H54 (cell line): ENCODE results near the gene HVCN1.

ENCODE experiments used
- DNase-seq: peaks from one replicate; pipeline ENCODE4 v3.0.0; 2011; ENCODE audit warnings: low spot score, mixed read lengths; ENCODE audit not compliant: insufficient read length
- FAIRE-seq: peaks from 3 replicates; lab custom pipeline; 2011; peaks lifted over from hg19 to GRCh38; lab: Jason Lieb, UNC
- POLR2A ChIP-seq: IDR thresholded peaks from 2 replicates; pipeline ENCODE4 v1.6.1; 2011; ENCODE audit warnings: low read depth, mild to moderate bottlenecking, low read length

The HVCN1 gene

DNA sequence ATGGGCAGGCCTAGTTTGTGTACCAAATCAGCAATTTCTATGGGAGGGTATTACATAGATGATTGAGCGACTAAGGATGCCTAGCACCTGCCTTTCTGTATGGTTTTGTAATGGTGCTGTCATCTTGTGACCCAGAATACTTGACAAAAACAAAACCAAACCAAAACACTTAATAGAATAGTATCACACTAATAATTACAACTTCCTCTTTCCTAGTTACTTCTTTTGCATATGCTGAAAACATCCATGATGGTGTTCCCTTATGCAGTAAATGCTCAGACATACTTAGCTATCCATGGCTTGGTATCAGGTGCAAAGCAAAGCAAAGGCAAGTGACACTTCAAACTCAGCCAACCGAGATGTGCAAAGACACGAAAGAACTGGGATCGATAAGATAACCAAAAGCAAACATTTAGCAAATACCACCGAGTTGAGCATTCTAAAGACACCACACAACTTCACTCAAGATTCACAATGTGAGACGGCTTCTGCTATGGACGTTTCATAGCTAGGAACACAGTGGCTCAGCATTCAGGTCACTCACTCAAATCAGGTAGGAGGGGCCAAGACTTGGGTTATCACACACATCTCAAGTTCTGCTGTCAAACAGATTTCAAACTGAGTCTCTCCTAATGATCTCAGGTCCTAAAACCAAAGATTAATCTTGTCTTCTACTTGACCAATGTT is 29.4 kb upstream of the HVCN1 start:
- DNase-seq (no peak), FAIRE-seq (no peak)
- no peak for TF ChIP-seq POLR2A

GRCh38 chr12:110717037-110717436 is 28.1 kb upstream of the HVCN1 start:
- DNase-seq (no peak), FAIRE-seq (no peak)

GRCh38 chr12:110708917-110709316 is 20.0 kb upstream of the HVCN1 start:
- FAIRE-seq (no peak), DNase-seq (no peak)
- no peak for TF ChIP-seq POLR2A

More at GRCh38 chr12:110717037-110717436, 28.1 kb upstream of the HVCN1 start:
- no peak for TF ChIP-seq POLR2A

- FAIRE-seq (no peak), DNase-seq (no peak)
- no peak for TF ChIP-seq POLR2A
Measured at GRCh38 chr12:110705309-110705708, 16.4 kb upstream of the HVCN1 start.

GRCh38 chr12:110704750-110705149 is 15.8 kb upstream of the HVCN1 start:
- TF ChIP-seq POLR2A, result no peak
- FAIRE-seq, result no peak
- DNase-seq, result no peak

GRCh38 chr12:110704231-110704630 is 15.3 kb upstream of the HVCN1 start:
- no peak for DNase-seq
- TF ChIP-seq POLR2A, result no peak
- FAIRE-seq, result no peak

DNA sequence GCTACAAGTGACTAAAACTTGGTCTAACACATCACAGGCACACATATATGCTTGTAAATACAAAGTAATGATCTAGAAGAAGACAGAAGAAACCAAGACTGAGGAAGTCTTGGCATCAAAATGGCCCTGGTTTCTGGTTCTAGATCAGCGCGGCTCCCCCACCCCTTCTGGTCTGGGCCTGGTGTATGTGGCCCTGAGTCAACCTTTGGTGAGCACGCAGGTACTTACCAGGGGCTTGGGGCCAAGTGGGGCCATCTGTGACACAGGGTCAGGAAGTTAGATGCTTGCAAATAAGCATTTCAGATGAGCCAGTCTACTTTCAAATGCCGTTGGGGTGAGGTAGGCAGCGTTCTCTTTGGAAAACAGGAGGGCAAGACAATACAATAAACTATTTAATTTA is 13.2 kb upstream of the HVCN1 start:
- no peak for TF ChIP-seq POLR2A
- FAIRE-seq (no peak), DNase-seq (no peak)

GRCh38 chr12:110699591-110700445 is 10.9 kb upstream of the HVCN1 start:
- TF ChIP-seq POLR2A, result no peak
- DNase-seq (no peak), FAIRE-seq (no peak)

GRCh38 chr12:110698171-110698902 is 9.4 kb upstream of the HVCN1 start:
- FAIRE-seq, result peak; percentile 62
- TF ChIP-seq POLR2A, result no peak
- DNase-seq, result peak; percentile 83

GRCh38 chr12:110697236-110697635 is 8.3 kb upstream of the HVCN1 start:
- no peak for DNase-seq
- FAIRE-seq, result no peak
- no peak for TF ChIP-seq POLR2A

DNA sequence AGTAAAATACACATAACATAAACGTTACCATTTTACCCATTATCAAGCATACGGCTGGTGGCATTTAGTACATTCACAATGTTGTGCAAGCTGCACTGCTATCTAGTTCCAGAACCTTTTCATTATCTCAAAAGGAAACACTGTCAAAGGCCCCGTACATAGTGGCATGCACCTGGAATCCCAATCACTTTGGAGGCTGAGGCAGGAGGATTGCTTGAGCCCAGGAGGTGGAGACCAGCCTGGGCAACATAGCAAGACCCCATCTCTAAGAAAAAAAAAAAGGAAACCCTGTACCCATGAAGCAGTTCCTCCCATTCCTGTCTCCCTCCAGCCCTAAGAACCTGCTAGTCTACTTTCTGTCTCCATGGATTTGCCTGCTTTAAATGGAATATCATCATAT is 7.4 kb upstream of the HVCN1 start:
- no peak for FAIRE-seq
- DNase-seq, result no peak
- no peak for TF ChIP-seq POLR2A

DNA sequence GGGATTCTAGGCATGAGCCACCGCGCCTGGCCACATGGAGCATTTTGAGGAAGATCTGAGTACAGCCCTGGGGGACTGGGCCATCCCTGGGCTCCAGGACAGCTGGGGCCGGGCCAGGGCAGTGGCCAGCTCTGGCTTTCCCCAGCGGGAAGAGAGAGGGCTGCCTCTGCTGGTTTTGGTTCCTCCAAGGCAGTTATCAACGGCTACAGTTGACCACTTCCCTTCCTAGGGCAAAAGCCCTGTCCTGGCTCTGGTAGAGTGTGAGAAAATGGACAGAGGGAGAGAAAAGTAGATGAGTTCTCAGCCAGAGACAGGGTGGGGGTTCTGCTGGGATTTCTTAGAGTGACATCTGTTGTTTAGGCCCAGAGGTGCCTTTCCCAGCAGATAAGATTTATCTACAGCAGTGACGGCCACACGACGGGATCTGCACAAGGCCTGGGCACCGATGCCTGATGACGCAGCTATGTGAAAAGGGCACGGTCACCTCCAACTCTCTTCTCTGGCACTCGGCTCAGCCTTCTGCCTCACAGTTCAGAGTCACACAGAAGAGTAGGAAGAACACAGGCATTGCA is 5.5 kb upstream of the HVCN1 start:
- DNase-seq, result no peak
- TF ChIP-seq POLR2A, result no peak
- FAIRE-seq, result no peak

DNA sequence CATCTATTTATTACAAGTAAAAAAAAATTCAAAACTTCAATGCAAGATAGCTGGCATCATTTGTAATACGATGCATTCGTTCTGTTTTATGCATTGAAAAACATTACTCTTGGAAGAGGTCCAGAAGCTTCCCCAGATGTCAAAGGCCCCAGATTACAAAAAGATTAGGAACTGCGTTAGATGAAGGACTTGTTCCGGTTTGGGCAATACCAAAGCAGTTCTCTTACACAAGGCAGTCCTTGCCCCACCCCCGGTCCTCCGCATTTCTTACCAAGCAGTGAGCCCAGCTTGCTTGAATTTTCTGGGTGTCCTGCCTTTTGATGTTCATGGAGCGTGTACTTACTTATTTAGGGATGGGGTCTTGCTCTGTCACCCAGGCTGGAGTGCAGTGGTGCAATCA is 4.8 kb upstream of the HVCN1 start:
- no peak for FAIRE-seq
- no peak for DNase-seq

GRCh38 chr12:110690127-110690430 is 1.2 kb upstream of the HVCN1 start:
- no peak for FAIRE-seq
- no peak for TF ChIP-seq POLR2A
- DNase-seq, result no peak

More for the DNA sequence above, 4.8 kb upstream of the HVCN1 start:
- TF ChIP-seq POLR2A, result no peak
